IMR-90 (cell line): ENCODE measurements around the gene TDRD12. TPM values are rescaled to one million over a fixed set of nuclear protein-coding genes. Genes with fewer than 3 reads are reported as not detected.

Experiments used
- ATAC-seq: fragments of 200-7000 bp; cut with Tn5 transposase; 2 replicates; pipeline ENCODE4 v1.9.1; 2020; ENCODE audit warnings: low read depth, mild to moderate bottlenecking, moderate library complexity
- BruUV-seq: library from RNA; stranded (reverse); fragments of 400-500 nt; replicated peaks from 2 replicates; lab custom pipeline; 2021; lab: Mats Ljungman, UMichigan
- CTCF ChIA-PET: fragments of 300-600 bp; formaldehyde crosslinking; extraction: SDS; loops from one replicate; lab custom pipeline; 2021; ENCODE audit warnings: antibody characterized with exemption; lab: Yijun Ruan, JAX
- POLR2A ChIA-PET: fragments of 300-600 bp; sonication (Branson Sonifier 250); formaldehyde crosslinking; loops from one replicate; lab custom pipeline; 2022; ENCODE audit warnings: antibody characterized with exemption; ENCODE audit not compliant: unreplicated experiment; lab: Charles Lee
- DNase-seq: peaks from one replicate; pipeline ENCODE4 v3.0.0; 2013
- H2AFZ ChIP-seq: replicated peaks from 2 replicates; pipeline ENCODE3; 2013; ENCODE audit warnings: low read length, mild to moderate bottlenecking; ENCODE audit not compliant: poor library complexity
- H2AK5ac ChIP-seq: 2 replicates; pipeline ENCODE4 v1.6.1; 2013; ENCODE audit warnings: low read depth, low read length, inconsistent platforms
- H2AK9ac ChIP-seq: replicated peaks from 2 replicates; pipeline ENCODE3; 2013; ENCODE audit warnings: mild to moderate bottlenecking, low read depth, low read length, moderate library complexity; ENCODE audit not compliant: poor library complexity
- H2BK120ac ChIP-seq: 2 replicates; pipeline ENCODE4 v1.6.1; 2013; ENCODE audit warnings: low read depth, low read length, inconsistent platforms
- H2BK15ac ChIP-seq: 3 replicates; pipeline ENCODE4 v1.6.1; 2013; ENCODE audit warnings: low read depth, low read length, inconsistent platforms
- H2BK20ac ChIP-seq: 2 replicates; pipeline ENCODE4 v1.6.1; 2013; ENCODE audit warnings: low read depth, mild to moderate bottlenecking, inconsistent platforms, low read length, moderate library complexity
- H2BK5ac ChIP-seq: 2 replicates; pipeline ENCODE4 v1.6.1; 2013; ENCODE audit warnings: mild to moderate bottlenecking, low read depth, low read length, inconsistent platforms; ENCODE audit not compliant: poor library complexity, severe bottlenecking
- H3K14ac ChIP-seq: replicated peaks from 2 replicates; pipeline ENCODE4 v1.6.1; 2013; ENCODE audit warnings: low read depth, low read length, inconsistent platforms
- H3K18ac ChIP-seq: 2 replicates; pipeline ENCODE4 v1.6.1; 2013; ENCODE audit warnings: low read depth, low read length, control low read depth
- H3K23ac ChIP-seq: 2 replicates; pipeline ENCODE4 v1.6.1; 2013; ENCODE audit warnings: low read depth, low read length, inconsistent platforms
- H3K27ac ChIP-seq: 2 replicates; pipeline ENCODE4 v1.5.1; 2013; ENCODE audit warnings: mild to moderate bottlenecking, control low read depth, low read length; ENCODE audit not compliant: insufficient read depth
- H3K27me3 ChIP-seq: 2 replicates; pipeline ENCODE4 v1.6.1; 2013; ENCODE audit warnings: low read length; ENCODE audit not compliant: control insufficient read depth, insufficient read depth
- H3K36me3 ChIP-seq: 2 replicates; pipeline ENCODE4 v1.6.1; 2013; ENCODE audit warnings: low read length, mixed read lengths; ENCODE audit not compliant: control insufficient read depth, insufficient read depth
- H3K4ac ChIP-seq: 2 replicates; pipeline ENCODE4 v1.6.1; 2013; ENCODE audit warnings: low read depth, low read length, inconsistent platforms
- H3K4me1 ChIP-seq: 2 replicates; pipeline ENCODE4 v1.6.1; 2013; ENCODE audit warnings: low read length, mixed read lengths; ENCODE audit not compliant: control insufficient read depth, insufficient read depth
- H3K4me2 ChIP-seq: 2 replicates; pipeline ENCODE4 v1.6.1; 2013; ENCODE audit warnings: low read depth, mild to moderate bottlenecking, control low read depth, low read length, moderate library complexity
- H3K4me3 ChIP-seq: 2 replicates; pipeline ENCODE4 v1.5.1; 2013; ENCODE audit warnings: low read depth, mild to moderate bottlenecking, control low read depth, low read length, moderate library complexity; ENCODE audit not compliant: insufficient read depth
- H3K56ac ChIP-seq: 2 replicates; pipeline ENCODE4 v1.6.1; 2013; ENCODE audit warnings: low read length, inconsistent platforms; ENCODE audit not compliant: insufficient read depth; ENCODE audit errors: extremely low read depth
- H3K79me1 ChIP-seq, 2 experiments: 2 replicates each; pipeline ENCODE4 v1.6.1; 2013; ENCODE audit warnings: low read length in 2 of 2, inconsistent platforms in 1 of 2, low read depth in 1 of 2
- H3K9ac ChIP-seq: 2 replicates; pipeline ENCODE4 v1.6.1; 2013; ENCODE audit warnings: low read depth, low read length, control low read depth
- H3K9me1 ChIP-seq: 2 replicates; pipeline ENCODE4 v1.6.1; 2013; ENCODE audit warnings: low read length, inconsistent platforms; ENCODE audit not compliant: insufficient read depth
- H3K9me3 ChIP-seq: 2 replicates; pipeline ENCODE4 v1.6.1; 2013; ENCODE audit warnings: low read length; ENCODE audit not compliant: control insufficient read depth, insufficient read depth
- H4K20me1 ChIP-seq: 2 replicates; pipeline ENCODE4 v1.6.1; 2013; ENCODE audit warnings: low read length, inconsistent platforms; ENCODE audit not compliant: insufficient read depth
- H4K5ac ChIP-seq: 2 replicates; pipeline ENCODE4 v1.6.1; 2013; ENCODE audit warnings: mild to moderate bottlenecking, low read depth, low read length, control low read depth
- H4K8ac ChIP-seq, 2 experiments: 2 replicates each; pipeline ENCODE4 v1.6.1; 2013; ENCODE audit warnings: low read depth in 2 of 2, low read length in 2 of 2, control low read depth in 1 of 2, inconsistent platforms in 1 of 2
- H4K91ac ChIP-seq: 2 replicates; pipeline ENCODE4 v1.6.1; 2013; ENCODE audit warnings: low read depth, low read length, inconsistent platforms; ENCODE audit not compliant: insufficient read depth
- BHLHE40 ChIP-seq: fragments of 150-350 bp; IDR thresholded peaks from 2 replicates; pipeline ENCODE4 v1.6.1; 2016; ENCODE audit warnings: mild to moderate bottlenecking, low read depth, low read length
- CEBPB ChIP-seq: IDR thresholded peaks from 2 replicates; pipeline ENCODE4 v1.6.1; 2012; ENCODE audit warnings: low read depth, low read length, improper control_type of control experiment
- CHD1 ChIP-seq: IDR thresholded peaks from 2 replicates; pipeline ENCODE4 v1.6.1; 2012; ENCODE audit warnings: low read depth, low read length, improper control_type of control experiment
- CTCF ChIP-seq: conservative IDR thresholded peaks from 2 replicates; pipeline ENCODE4 v1.5.1; 2012; ENCODE audit warnings: mild to moderate bottlenecking, low read depth, low read length, improper control_type of control experiment
- ELK1 ChIP-seq: fragments of 150-350 bp; IDR thresholded peaks from 2 replicates; pipeline ENCODE4 v1.6.1; 2016; ENCODE audit warnings: low read depth, mild to moderate bottlenecking, low read length, moderate library complexity, borderline replicate concordance
- FOS ChIP-seq: fragments of 150-350 bp; IDR thresholded peaks from 2 replicates; pipeline ENCODE4 v1.6.1; 2016; ENCODE audit warnings: low read depth, low read length
- MAFK ChIP-seq: IDR thresholded peaks from 2 replicates; pipeline ENCODE4 v1.6.1; 2012; ENCODE audit warnings: low read depth, low read length, improper control_type of control experiment
- MAZ ChIP-seq: IDR thresholded peaks from 2 replicates; pipeline ENCODE4 v1.6.1; 2012; ENCODE audit warnings: low read depth, mild to moderate bottlenecking, low read length, improper control_type of control experiment, moderate library complexity, borderline replicate concordance
- MXI1 ChIP-seq: IDR thresholded peaks from 2 replicates; pipeline ENCODE4 v1.6.1; 2012; ENCODE audit warnings: low read depth, mild to moderate bottlenecking, low read length, moderate library complexity, borderline replicate concordance
- NFE2L2 ChIP-seq: fragments of 150-350 bp; IDR thresholded peaks from 2 replicates; pipeline ENCODE4 v1.6.1; 2016; ENCODE audit warnings: low read depth, mild to moderate bottlenecking, low read length
- POLR2A ChIP-seq: IDR thresholded peaks from 2 replicates; pipeline ENCODE4 v1.6.1; 2012; ENCODE audit warnings: mild to moderate bottlenecking, low read depth, low read length
- RAD21 ChIP-seq: IDR thresholded peaks from 2 replicates; pipeline ENCODE4 v1.6.1; 2012; ENCODE audit warnings: low read length, improper control_type of control experiment
- RCOR1 ChIP-seq: IDR thresholded peaks from 2 replicates; pipeline ENCODE4 v1.6.1; 2012; ENCODE audit warnings: mild to moderate bottlenecking, low read length, improper control_type of control experiment; ENCODE audit not compliant: insufficient replicate concordance
- RFX5 ChIP-seq: IDR thresholded peaks from 2 replicates; pipeline ENCODE4 v1.8.0; 2012; ENCODE audit warnings: low read depth, mild to moderate bottlenecking, low read length, moderate library complexity
- SMC3 ChIP-seq: fragments of 150-350 bp; IDR thresholded peaks from 2 replicates; pipeline ENCODE4 v1.6.1; 2016; ENCODE audit warnings: low read depth, mild to moderate bottlenecking, antibody characterized with exemption, low read length, moderate library complexity
- WGBS, 2 experiments: methylation state at CpG; one replicate each; pipeline versions ENCODE4 v1.1.5 to v1.1.7; 2013; ENCODE audit warnings: missing lambda C conversion rate in 2 of 2; ENCODE audit not compliant: insufficient read length in 1 of 2; ENCODE audit errors: extremely low coverage in 2 of 2; 5-methylcytosine and 5-hydroxymethylcytosine counted together
- dilution Hi-C: fragments of 300-500 bp; cut with HindIII; formaldehyde crosslinking; loops from one replicate; pipeline ENCODE4 v1.14.3; 2018; ENCODE audit warnings: low sequenced_read_pairs; ENCODE audit not compliant: unreplicated experiment
- in situ Hi-C: fragments of 300-500 bp; cut with MboI; formaldehyde crosslinking; loops from 3 replicates; pipeline ENCODE4 v1.14.3; 2019; ENCODE audit warnings: low sequenced_read_pairs, inconsistent platforms, mixed read lengths
- intact Hi-C: fragments of 100-400 bp; cut with micrococcal nuclease; formaldehyde crosslinking; loops from 2 replicates; pipeline ENCODE4 v1.10.0; 2022
- polyA plus RNA-seq, 3 experiments: library from polyadenylated mRNA; depleted of rRNA; stranded (reverse); fragments of >200 nt; gene quantifications; 2 replicates each; pipeline ENCODE4 v1.2.3, GENCODE V29; 2012; ENCODE audit warnings: low replicate concordance in 1 of 3
- total RNA-seq: library from RNA; depleted of rRNA; stranded (reverse); fragments of >200 nt; gene quantifications from 2 replicates; pipeline ENCODE4 v1.2.3, GENCODE V29; 2012
- TF ChIP-seq, protein P1 (sequence below): fragments of 150-350 bp; IDR thresholded peaks from 2 replicates; pipeline ENCODE4 v1.6.1; 2017; ENCODE audit warnings: mild to moderate bottlenecking, antibody characterized with exemption, low read length, low read depth

Gene TDRD12
- total and polyA plus RNA-seq, 2 of the 4 experiments (the other 2 are of a cell fraction): under 0.01 to 0.07 TPM

GRCh38 chr19:32687681-32688080, 31.9 kb upstream of the TDRD12 start:
- no peak for DNase-seq
- in situ Hi-C loops: no loop called here

More at GRCh38 chr19:32687681-32688080, 31.9 kb upstream of the TDRD12 start:
- Histone ChIP-seq H2BK20ac (no peak overlapping the region), H3K18ac (no peak overlapping the region), H3K27me3 (no peaks in the 10 kb centered on the region), H3K4me1 (peaks cover 6% of the 10 kb centered on the region), H2BK5ac (no peak overlapping the region), H2BK120ac (no peak overlapping the region), H4K8ac (no peak overlapping the region), H3K14ac (no peak overlapping the region), H3K79me1 (peaks cover 2 to 13% of the 10 kb centered on the region in 2 experiments; a peak in 3 of 4 replicates), H3K27ac (no peak overlapping the region), H2AK5ac (no peak overlapping the region), H4K91ac (no peak overlapping the region), H3K4ac (no peak overlapping the region), H3K23ac (no peak overlapping the region), H4K20me1 (no peaks in the 10 kb centered on the region), H3K4me3 (no peak overlapping the region), H2AK9ac (no peak overlapping the region), H3K9me1 (peaks cover 3% of the 10 kb centered on the region; the same call in 1 of the 2 replicates), H3K56ac (no peak overlapping the region), H3K36me3 (no peaks in the 10 kb centered on the region), H3K9me3 (no peaks in the 10 kb centered on the region), H2AFZ (no peak overlapping the region), H2BK15ac (no peak overlapping the region), H3K4me2 (no peak overlapping the region), H3K9ac (no peak overlapping the region), H4K5ac (no peak overlapping the region)
- BruUV-seq: no TSS peak
- dilution Hi-C loops (no loop called here), intact Hi-C loops (no loop called here)
- CTCF ChIA-PET: no interaction called here
- 100% methylated on average over 1 of the region's 4 CpGs; no CpG with 5 or more reads in 1 of the 2 experiments for WGBS, 2 experiments
- POLR2A ChIA-PET: no interaction called here
- no peak for TF ChIP-seq RAD21
- no peak for TF ChIP-seq POLR2A
- TF ChIP-seq BHLHE40: no peak
- TF ChIP-seq CTCF: no peak
- no peak for TF ChIP-seq SMC3
- no peak for TF ChIP-seq RFX5
- TF ChIP-seq, protein P1, sequence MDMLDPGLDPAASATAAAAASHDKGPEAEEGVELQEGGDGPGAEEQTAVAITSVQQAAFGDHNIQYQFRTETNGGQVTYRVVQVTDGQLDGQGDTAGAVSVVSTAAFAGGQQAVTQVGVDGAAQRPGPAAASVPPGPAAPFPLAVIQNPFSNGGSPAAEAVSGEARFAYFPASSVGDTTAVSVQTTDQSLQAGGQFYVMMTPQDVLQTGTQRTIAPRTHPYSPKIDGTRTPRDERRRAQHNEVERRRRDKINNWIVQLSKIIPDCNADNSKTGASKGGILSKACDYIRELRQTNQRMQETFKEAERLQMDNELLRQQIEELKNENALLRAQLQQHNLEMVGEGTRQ: no peak
- no peak for TF ChIP-seq NFE2L2
- no peak for TF ChIP-seq MXI1
- no peak for TF ChIP-seq CEBPB
- no peak for TF ChIP-seq CHD1
- no peak for TF ChIP-seq MAZ
- no peak for TF ChIP-seq ELK1
- TF ChIP-seq MAFK: no peak
- TF ChIP-seq FOS: no peak
- TF ChIP-seq RCOR1: no peak
- no peak for ATAC-seq
